CD4-positive, alpha-beta T cell (primary cell): ENCODE data around the gene GTPBP2. TPM values are rescaled to one million over a fixed set of nuclear protein-coding genes. Genes with fewer than 3 reads are reported as not detected.

Experiments used
- ATAC-seq: fragments of 200-7000 bp; cut with Tn5 transposase; one replicate; pipeline ENCODE4 v1.10.0; 2022; ENCODE audit warnings: mild to moderate bottlenecking; ENCODE audit not compliant: poor library complexity
- CTCF ChIA-PET: fragments of 350-600 bp; sonication (Branson Sonifier 250); formaldehyde crosslinking; loops from one replicate; lab custom pipeline; 2021; ENCODE audit warnings: antibody characterized with exemption, inconsistent platforms; lab: Charles Lee
- POLR2A ChIA-PET: fragments of 350-600 bp; sonication (Branson Sonifier 250); formaldehyde crosslinking; loops from one replicate; lab custom pipeline; 2021; ENCODE audit warnings: antibody characterized with exemption, inconsistent platforms; lab: Charles Lee
- DNase-seq, 14 experiments: peaks; one replicate each; pipeline ENCODE4 v3.0.0-alpha.2; 2013 to 2020; ENCODE audit warnings: mixed read lengths in 2 of 14
- H3K27ac ChIP-seq, 2 donors: one replicate each; pipeline versions ENCODE4 v1.5.1 to v1.7.0; 2013; ENCODE audit warnings: low read length in 2 of 2, low read depth in 1 of 2, mild to moderate bottlenecking in 1 of 2
- H3K27me3 ChIP-seq, 2 experiments: 1 replicate in 1 of 2; 2 replicates in 1 of 2; pipeline versions ENCODE4 v1.6.1 to v1.7.0; 2013; ENCODE audit warnings: low read length in 2 of 2, control low read depth in 1 of 2, mild to moderate bottlenecking in 1 of 2, moderate library complexity in 1 of 2; ENCODE audit not compliant: insufficient read depth in 2 of 2, control insufficient read depth in 1 of 2
- H3K36me3 ChIP-seq: one replicate; pipeline ENCODE4 v1.6.1; 2013; ENCODE audit warnings: low read length, control low read depth; ENCODE audit not compliant: insufficient read depth
- H3K4me1 ChIP-seq: one replicate; pipeline ENCODE4 v1.6.1; 2013; ENCODE audit warnings: low read length, control low read depth; ENCODE audit not compliant: insufficient read depth
- H3K4me3 ChIP-seq: one replicate; pipeline ENCODE4 v1.5.1; 2013; ENCODE audit warnings: mild to moderate bottlenecking, low read length, moderate library complexity
- H3K9me3 ChIP-seq, 2 experiments: 1 replicate in 1 of 2; 2 replicates in 1 of 2; pipeline versions ENCODE4 v1.6.1 to v1.7.0; 2013; ENCODE audit warnings: low read length in 2 of 2, mild to moderate bottlenecking in 2 of 2, control low read depth in 1 of 2, moderate library complexity in 1 of 2; ENCODE audit not compliant: control insufficient read depth in 1 of 2, insufficient read depth in 1 of 2
- H3K27ac Mint-ChIP-seq: one replicate; pipeline ENCODE4 v1.8.0; 2020; ENCODE audit warnings: mixed read lengths
- H3K27me3 Mint-ChIP-seq: one replicate; pipeline ENCODE4 v1.8.0; 2021; ENCODE audit warnings: mixed read lengths
- H3K36me3 Mint-ChIP-seq: one replicate; pipeline ENCODE4 v1.8.0; 2021; ENCODE audit warnings: low read depth, mixed read lengths
- H3K4me1 Mint-ChIP-seq: one replicate; pipeline ENCODE4 v1.8.0; 2021; ENCODE audit warnings: low read depth, mixed read lengths
- H3K4me3 Mint-ChIP-seq: one replicate; pipeline ENCODE4 v1.8.0; 2020; ENCODE audit warnings: mild to moderate bottlenecking, mixed read lengths
- H3K9me3 Mint-ChIP-seq: one replicate; pipeline ENCODE4 v1.8.0; 2020; ENCODE audit warnings: mixed read lengths
- intact Hi-C, 2 experiments: fragments of 100-400 bp; cut with DNase I in 1 of 2; cut with micrococcal nuclease in 1 of 2; formaldehyde crosslinking; loops; one replicate each; pipeline versions ENCODE4 v1.15.1 to v1.9.0; 2023 to 2025; cut with DNase I, micrococcal nuclease
- total RNA-seq, 174 experiments: library from RNA in 2 of 174; stranded (reverse) in 2 of 174; gene quantifications; one replicate each; pipeline ENCODE4 v1.2.3 and lab custom pipeline; 2021 to 2026
- TF ChIP-seq, protein P1 (sequence below): fragments of 200-600 bp; IDR thresholded peaks from one replicate; pipeline ENCODE4 v1.8.0; 2022; ENCODE audit warnings: antibody characterized with exemption, mild to moderate bottlenecking

The GTPBP2 gene
- total RNA-seq, 2 experiments from 2014 or later, result 31.5 to 33.9 TPM

DNA sequence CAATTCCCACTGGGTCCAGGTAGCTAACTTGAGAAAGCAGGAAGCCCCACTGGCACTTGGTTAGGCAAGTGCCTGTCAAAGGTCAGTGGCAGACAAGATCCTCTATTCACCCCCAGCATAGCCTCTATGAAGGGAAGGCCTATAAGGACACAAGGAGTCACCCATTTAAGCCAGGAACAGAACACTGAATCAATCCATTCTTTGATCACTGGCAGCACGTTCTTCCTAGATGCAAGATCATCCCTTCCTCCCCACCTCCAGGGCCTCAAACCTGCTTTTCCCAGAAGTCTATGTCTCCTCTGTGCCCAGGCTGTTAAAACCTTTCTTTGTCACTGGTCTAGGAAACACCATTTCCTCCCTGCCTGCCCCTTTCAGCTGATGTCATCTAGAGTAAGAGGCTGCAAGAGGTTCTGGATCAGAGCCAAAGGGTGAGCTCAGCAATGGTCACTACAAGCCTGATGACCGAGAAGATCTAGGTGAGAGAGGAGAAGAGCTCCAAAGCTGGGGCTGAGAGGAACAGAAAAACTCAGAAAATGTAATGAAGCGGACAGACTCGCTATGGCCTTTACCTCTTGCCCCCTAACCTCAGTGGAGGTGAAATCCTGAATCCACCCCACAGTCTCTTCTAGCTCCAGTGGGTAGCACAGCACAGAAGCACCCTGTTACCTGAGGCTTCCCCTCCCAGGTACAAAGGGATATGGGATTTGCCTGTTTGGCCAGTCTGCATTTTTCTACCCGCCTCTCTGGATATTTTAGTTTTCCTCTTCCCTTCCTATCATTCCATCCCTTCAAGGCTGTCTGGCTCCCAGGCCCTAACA, 1.8 kb downstream of the GTPBP2 start:
- Mint-ChIP-seq H3K4me1 (peaks cover 38% of the 10 kb centered on the region), H3K36me3 (peaks cover 53% of the 10 kb centered on the region), H3K27me3 (no peaks in the 10 kb centered on the region), H3K9me3 (no peaks in the 10 kb centered on the region), H3K4me3 (peak overlapping the region; percentile 70), H3K27ac (peak overlapping the region; percentile 58)
- Histone ChIP-seq H3K36me3 (peaks cover 38% of the 10 kb centered on the region), H3K4me1 (peaks cover 40% of the 10 kb centered on the region), H3K9me3 (no peaks in the 10 kb centered on the region), H3K27ac (peak overlapping the region in 1 of 2 donors; percentile 10), H3K27me3 (no peaks in the 10 kb centered on the region), H3K4me3 (no peak overlapping the region)
- ChIA-PET CTCF (interaction anchor here (0.6 to 1.9 kb wide), 3 partner anchors 19 to 316 kb away, joined by 3 to 4 read pairs (median 3); no protein-coding TSS in a partner anchor), POLR2A (no interaction called here)
- DNase-seq (peak in 2 of 14 experiments; percentile 53 to 66), ATAC-seq (no peak)
- TF ChIP-seq, protein P1, sequence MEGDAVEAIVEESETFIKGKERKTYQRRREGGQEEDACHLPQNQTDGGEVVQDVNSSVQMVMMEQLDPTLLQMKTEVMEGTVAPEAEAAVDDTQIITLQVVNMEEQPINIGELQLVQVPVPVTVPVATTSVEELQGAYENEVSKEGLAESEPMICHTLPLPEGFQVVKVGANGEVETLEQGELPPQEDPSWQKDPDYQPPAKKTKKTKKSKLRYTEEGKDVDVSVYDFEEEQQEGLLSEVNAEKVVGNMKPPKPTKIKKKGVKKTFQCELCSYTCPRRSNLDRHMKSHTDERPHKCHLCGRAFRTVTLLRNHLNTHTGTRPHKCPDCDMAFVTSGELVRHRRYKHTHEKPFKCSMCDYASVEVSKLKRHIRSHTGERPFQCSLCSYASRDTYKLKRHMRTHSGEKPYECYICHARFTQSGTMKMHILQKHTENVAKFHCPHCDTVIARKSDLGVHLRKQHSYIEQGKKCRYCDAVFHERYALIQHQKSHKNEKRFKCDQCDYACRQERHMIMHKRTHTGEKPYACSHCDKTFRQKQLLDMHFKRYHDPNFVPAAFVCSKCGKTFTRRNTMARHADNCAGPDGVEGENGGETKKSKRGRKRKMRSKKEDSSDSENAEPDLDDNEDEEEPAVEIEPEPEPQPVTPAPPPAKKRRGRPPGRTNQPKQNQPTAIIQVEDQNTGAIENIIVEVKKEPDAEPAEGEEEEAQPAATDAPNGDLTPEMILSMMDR, result no peak
- intact Hi-C loops, result loop anchor here in 1 of 2 experiments (5.0 kb wide), 6 partner anchors 110 to 1890 kb away; partner anchors contain the start of genes ABCC10, CUL7, POLR1C and TFEB

DNA sequence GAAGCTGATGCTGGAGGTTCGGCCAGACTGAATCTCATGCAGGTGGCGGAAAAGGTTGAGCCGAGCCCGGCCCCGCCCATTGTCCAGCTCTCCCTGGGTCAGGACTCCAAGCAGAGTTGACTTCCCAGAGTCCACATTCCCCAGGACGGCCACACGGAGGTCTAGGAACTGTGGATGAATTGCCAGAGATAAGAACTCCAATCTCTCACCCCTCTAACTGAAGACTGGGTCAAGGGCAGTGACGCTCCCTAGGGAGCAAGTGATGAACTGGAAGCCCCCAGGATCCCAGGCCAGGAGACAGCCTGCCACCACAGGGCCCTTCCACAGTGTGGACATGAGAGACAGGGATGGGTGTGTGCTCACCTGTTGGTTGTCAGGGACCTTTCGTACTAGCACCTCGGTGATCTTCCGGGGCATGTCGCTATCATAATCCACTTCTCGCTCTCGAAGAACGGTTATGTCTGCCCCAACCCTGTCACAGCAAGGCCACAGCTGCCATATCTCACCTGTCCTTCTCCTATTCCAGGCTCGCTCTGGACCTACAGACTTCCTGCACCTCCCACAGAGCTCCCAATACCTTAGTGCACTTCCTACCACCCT, 3.6 kb downstream of the GTPBP2 start:
- intact Hi-C loops, result loop anchor here in 1 of 2 experiments (5.0 kb wide), 6 partner anchors 108 to 1888 kb away; partner anchors contain the start of genes ABCC10, CUL7, POLR1C and TFEB
- peak in 1 of 14 experiments; percentile 20 for DNase-seq
- Mint-ChIP-seq H3K4me1 (peaks cover 38% of the 10 kb centered on the region), H3K27ac (no peak overlapping the region), H3K4me3 (peak overlapping the region; percentile 2), H3K36me3 (peaks cover 70% of the 10 kb centered on the region), H3K9me3 (no peaks in the 10 kb centered on the region), H3K27me3 (no peaks in the 10 kb centered on the region)
- Histone ChIP-seq H3K36me3 (peaks cover 55% of the 10 kb centered on the region), H3K27me3 (no peaks in the 10 kb centered on the region), H3K4me1 (peaks cover 40% of the 10 kb centered on the region), H3K9me3 (no peaks in the 10 kb centered on the region), H3K4me3 (no peak overlapping the region), H3K27ac (no peak overlapping the region)
- ATAC-seq, result no peak
- TF ChIP-seq, protein P1, result no peak
- ChIA-PET POLR2A (no interaction called here), CTCF (no interaction called here)

DNA sequence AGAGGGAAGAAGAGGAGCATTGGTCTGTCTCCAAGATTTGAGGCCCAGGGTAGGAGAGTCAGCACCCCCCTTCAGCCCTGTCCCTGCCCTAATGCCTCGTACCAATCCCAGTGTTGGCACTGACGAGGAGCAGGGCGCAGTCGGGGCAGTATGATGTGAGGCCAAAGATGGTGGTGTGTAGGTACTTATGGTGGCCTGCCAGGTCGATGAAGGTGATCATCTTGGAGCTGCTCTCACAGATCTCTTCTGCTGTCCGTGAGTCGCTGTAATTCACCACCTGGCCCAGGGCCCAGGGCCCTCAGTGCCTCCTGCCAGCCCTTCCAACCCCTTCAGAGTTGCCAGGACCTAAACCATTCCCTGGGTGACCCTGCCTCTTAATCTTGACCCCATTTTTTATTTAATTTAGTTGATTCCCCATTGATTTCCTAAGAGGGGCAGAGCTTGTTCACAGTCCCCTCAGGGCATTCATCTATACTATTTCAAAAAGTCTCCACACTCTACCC, 4.2 kb downstream of the GTPBP2 start:
- DNase-seq (no peak), ATAC-seq (no peak)
- Mint-ChIP-seq H3K4me1 (peaks cover 33% of the 10 kb centered on the region), H3K27me3 (no peaks in the 10 kb centered on the region), H3K4me3 (no peak overlapping the region), H3K36me3 (peaks cover 76% of the 10 kb centered on the region), H3K27ac (no peak overlapping the region), H3K9me3 (no peaks in the 10 kb centered on the region)
- Histone ChIP-seq H3K4me3 (no peak overlapping the region), H3K9me3 (no peaks in the 10 kb centered on the region), H3K27ac (no peak overlapping the region), H3K27me3 (no peaks in the 10 kb centered on the region), H3K4me1 (peaks cover 33% of the 10 kb centered on the region), H3K36me3 (peaks cover 56% of the 10 kb centered on the region)
- POLR2A ChIA-PET, result no interaction called here
- TF ChIP-seq, protein P1, result no peak
- intact Hi-C loops, result loop anchor here in 1 of 2 experiments (5.0 kb wide), 6 partner anchors 108 to 1888 kb away; partner anchors contain the start of genes ABCC10, CUL7, POLR1C and TFEB
- CTCF ChIA-PET, result no interaction called here
